Effector CD8-positive, alpha-beta T cell (primary cell): ENCODE data around the gene TAS2R41.
"Not testable (repeated sequence)": the region's sequence is repeated elsewhere in the genome, so short reads cannot be mapped to it uniquely, and the experiment has no call there.

Experiments
- DNase-seq: peaks from one replicate; lab custom pipeline; 2025; lab: John Stamatoyannopoulos, UW

Gene TAS2R41

DNA sequence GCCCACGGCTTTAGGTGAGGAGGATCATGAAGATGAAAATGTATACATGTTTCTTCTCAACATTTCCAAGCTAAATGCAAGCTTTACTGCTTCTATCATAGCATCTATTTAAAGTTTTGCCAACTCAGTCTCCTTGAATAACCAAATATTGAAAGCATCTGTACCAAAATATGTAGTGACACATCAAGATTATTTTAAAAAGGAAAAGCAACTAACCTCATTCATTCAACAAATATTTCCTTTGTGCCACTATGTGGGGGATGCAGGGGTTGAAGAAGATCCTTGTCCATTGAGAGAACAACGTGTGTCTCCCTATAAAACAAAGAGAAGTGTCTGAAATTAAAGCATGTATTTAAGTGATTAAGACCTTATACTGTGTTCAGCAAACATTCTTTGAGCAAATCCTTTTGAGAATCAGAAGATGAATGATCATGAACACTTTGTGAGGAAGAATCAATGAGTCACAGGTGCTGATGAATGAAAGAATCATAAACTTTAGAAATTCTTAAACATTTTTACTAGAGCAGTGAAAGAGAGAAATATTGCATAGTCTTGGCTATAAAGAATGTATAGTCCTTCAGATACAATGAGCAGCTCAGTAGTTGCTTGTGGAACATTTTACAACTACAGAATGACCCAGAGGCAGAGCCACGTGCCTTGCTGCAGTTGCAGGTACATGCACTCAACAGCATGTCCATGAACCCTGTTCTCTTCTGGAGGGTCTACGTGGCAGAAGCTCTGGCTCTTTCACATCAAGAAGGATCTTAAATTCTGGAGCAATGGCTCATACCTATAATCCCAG is 20.5 kb upstream of the TAS2R41 start:
- DNase-seq: no peak

DNA sequence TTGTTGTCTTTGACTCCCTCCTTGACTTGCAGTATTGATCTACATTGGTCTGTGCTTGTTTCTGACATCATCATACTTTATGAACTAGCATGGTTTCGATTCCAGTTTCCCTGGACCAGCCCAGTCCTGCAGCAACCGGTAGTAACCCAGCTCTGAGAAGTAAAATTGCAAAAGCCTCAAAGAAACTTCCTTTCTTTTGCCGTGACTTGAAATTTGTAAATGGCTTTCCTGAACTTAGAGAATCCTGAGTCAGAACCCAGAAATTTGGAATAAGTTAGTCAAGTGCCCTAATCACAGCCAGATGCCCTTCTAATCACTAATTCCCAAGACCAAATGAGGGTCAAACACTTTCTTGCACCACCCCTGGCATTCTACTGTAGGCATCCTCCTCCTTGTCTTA is 19.4 kb upstream of the TAS2R41 start:
- no peak for DNase-seq

DNA sequence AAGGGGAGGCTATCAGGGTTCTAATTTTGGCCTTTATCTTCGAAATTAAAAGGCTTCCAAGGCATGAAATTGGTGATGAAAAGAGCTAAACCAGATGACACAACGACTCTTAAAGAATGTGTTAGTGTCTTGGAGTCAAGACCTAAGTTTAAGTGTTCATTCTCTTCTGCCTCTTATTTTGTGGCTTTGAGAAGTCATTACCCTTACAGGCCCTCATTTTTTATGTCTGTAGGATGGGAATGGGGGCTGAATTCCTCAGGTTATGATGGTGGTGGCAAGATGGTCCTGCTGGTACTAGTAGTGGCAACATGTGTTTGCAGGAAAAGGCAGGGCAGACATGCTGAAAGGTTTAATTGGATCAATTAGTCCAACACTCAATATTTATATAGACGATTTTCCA is 19.0 kb upstream of the TAS2R41 start:
- no peak for DNase-seq

DNA sequence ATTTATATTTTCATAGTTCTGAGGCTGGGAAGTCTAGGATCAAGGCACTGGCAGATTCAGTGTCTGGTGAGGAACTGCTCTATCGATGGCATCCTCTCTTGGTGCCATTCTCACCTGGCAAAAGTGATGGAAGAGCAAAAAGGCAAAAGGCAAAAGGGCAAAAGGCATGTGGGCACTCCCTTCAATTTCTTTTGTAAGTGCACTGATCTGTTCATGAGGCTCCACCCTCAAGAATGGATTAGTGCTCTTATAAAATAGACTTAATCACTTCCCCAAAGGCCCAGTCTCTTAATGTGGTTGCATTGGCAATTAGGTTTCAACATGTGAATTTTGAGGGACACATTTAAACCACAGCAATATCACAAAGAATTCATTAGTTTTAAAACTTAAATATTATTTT is 18.3 kb upstream of the TAS2R41 start:
- DNase-seq: no peak

DNA sequence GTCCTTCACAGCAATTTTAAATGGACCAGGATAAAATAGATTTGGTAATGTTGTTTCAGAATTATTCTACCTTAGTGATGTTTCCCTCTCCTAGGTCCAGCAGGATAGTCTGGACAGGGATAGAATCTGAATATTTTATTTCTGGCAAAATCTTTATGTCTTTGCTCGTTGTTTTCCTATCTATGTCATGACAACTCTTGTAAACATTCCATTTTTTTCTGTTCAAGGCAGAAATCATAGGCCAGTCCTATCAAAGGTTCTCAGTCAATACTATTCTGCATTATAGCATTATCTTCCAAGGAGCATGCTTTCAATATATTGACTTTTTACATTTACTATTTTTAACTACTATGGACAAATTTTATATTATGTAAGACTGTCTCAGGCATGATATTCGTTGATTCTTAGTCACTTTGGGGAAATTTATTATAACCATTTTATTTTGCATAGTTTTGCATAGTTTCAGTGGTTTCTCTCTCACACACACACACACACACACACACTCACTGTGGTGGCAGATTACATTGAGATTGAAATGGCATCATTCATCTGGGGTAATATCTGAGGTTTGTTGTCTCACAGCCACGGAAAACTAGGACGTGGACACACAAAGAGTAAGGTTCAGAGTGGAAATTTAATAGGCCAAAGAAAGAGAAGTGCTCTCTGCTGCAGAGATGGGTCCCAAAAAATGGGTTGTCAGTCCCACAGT is 17.2 kb upstream of the TAS2R41 start:
- DNase-seq: no peak

DNA sequence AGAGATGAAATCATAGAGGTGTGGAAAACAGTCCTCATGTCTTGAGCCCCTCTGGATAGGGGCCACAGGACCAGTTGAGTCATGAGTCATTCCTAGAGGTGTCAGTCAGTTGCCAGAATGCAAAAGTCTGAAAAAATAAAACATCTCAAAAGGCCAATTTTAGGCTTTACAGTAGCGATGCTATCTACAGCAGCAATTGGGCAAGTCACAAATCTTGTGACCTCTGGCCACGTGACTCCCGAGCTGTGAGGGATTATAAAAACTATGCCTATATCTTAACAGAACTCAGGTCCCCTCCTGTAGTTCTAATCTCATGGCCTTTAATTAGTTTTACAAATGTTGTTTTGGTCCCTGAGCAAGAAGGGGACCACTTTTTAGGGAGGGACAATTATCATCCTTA is 15.6 kb upstream of the TAS2R41 start:
- no peak for DNase-seq

DNA sequence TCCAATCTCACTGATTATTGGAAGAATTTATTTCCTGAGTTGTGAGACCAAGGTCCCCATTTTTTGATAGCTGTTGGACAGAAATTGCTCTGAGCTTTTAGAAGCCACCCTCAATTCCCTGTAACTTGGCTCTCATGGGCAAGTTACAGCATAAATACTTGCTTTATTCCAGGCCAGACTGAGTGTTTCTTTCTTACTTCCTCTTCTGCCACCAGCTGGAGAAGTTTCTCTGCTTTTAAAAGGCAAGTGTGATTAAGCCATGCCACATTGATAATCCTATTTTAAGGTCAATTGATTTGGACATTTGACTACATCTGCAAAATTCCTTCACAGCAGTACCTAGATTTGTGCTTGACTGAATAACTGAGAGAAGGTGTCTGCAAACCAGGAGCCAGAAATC is 14.1 kb upstream of the TAS2R41 start:
- DNase-seq: no peak

DNA sequence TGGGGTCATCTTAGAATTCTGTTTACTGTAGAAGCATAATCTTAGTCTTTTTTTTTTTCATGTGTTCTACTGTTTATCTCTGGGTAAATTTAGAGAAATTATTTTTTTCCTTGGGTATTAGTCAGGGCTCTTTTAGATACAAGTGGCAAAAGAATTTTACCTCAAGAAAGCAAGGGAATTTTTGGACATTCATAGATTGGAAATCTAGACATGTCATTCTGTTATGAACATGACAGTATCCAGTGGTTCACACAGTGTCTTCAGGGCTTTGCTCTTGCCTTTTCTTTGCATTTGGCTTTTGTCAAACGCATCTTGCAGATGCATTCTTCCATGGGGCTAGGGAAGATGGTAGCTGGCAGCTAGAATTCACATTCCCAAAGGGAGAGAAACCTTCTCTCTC is 13.7 kb upstream of the TAS2R41 start:
- no peak for DNase-seq

DNA sequence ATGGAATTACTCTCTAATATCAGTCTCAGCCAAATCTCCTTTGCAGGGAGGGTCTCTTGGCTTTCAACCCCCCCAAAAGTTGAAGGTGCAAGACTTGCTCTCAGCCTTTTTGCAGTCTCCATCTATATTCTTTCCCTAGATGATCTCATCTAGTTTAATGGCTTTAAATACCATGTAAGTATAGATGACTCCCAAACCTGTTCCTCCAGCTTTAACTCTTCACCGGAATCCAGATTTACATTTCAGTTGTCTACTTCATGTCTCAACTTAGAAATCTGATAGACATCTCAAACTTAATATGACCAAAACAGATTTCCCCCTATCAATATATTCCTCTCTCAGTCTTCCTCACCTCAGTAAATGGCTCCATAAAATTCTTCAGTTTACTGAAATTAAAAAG is 9.9 kb upstream of the TAS2R41 start:
- DNase-seq: no peak

DNA sequence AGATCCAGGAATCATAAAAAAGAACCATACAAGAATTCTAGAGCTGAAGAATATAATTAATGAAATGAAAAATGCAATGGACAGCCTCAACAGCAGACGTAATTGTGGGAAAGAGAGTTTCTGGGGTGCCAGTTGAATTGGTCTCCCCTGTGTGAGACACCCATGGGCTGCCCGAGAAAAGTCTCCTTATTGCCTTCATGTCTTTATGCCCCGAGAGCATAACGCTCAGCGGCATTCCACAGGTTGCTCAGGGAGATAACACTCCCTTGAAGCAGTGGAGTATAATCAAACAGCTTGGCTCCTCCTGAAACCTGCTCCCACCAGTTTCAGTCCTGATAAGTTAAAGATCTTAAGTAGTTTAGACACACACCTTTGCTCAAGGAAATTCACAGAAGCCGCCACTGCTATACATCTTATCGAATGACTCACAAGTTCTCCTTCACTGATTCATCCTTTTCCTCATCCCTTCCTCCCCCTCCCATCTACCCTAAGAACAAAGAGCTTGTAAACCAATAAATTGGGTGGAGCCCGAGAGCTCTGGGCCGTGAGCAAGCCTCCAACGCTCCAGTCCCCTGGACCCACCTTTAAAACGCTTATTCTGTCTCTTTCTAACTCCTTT is 5.5 kb upstream of the TAS2R41 start:
- DNase-seq: not testable (repeated sequence)

DNA sequence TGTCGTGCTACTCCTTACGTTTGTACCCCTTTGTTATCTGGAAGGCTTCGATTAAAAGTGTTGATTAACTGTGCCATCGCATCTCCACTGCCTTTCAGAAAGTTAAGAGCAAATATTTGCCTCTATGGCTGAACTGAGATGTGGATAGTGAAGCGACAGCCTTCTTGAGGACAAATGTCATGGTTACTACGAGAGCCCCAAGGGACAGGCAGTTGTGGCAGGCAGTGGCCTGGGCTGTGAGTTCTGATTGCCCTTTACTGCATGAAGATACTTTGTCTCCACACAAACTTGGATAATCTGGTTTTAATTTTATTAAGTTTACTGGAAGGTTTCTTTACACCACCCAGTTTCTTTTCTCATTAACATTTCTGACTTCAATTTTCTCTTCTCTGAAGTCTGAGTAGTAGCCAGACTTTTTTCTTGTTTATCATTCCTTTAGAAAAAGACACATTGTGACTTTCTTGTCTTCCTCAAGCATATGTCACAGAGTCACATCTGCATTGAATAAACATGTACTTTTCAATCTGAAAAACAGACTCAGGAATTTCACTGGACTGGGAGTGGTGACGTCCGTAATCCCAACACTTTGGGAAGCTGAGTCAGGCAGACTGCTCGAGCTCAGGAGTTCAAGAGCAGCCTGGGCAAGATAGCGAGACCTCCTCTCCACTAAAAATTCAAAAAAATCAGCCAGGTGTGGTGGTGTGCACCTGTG is 1.5 kb downstream of the TAS2R41 start:
- no peak for DNase-seq

DNA sequence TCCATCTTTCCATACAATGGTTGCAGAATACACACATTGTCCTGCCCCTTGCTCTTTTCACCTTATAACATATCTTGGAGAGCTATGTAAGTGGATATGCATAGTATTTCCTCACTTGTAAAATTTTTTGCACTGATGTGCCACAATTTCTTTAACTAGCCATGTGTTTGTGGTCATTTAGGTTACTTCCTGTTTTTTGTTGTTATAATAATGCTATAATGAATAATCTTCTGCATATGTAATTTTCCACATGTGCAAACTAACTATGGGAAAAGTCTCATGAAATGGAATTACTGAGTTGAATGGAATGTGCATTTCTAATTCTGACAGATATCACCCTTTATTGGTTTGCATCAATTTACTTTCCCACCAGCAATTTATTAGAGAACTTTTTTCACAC is 2.8 kb downstream of the TAS2R41 start:
- DNase-seq: no peak

DNA sequence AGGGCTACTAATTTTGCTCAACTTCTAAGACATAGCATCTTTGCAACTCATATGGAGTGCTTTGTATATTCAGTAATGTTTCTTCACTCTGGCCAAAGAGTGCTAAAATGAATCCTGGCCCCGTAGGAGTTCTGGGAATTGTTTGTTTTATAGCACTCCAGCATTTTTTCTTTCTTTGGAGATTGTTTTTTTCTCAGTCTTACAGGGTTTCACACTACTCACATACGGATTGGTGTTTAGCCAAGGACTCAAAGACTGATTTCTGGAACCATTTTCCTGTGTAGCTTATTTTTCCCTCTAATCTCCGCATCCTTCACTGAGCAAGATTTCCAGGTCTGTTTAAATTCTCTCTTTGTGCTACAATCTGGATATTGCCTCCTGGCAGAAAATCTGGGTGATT is 6.4 kb downstream of the TAS2R41 start:
- DNase-seq: no peak

DNA sequence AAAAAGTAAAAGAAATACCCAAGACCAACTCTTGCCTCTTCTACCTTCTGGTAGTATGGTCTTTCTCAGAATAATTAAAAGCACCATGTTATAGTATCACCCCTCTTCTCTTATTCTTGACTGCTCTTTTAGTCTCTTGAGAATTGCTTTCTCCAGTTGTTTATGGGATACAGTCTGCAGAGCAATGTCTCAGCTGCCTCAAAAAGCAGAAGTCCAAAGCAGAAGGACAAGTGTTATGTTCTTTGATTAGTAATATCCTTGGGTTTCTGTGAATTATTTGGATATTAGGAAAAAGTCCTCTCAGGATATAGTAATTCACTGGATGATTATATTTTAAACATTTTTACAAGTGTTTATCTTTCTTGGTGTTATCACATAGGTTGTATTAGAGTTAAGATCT is 7.4 kb downstream of the TAS2R41 start:
- DNase-seq: no peak

DNA sequence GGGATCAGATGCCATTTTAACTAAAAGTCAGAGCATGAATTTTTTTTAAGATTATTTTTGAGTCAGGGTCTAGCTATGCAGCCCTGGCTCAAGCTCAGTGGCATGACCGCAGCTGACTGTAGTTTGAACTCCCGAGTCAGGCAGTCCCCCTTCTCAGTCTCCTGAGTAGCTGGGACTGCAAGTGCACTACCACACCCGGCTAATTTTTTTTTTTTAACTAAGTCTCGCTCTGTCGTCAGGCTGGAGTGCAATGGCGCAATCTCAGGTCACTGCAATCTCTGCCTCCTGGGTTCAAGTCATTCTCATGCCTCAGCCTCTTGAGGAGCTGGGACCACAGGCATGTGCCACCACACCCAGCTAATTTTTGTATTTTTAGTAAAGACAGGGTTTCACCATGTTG is 7.8 kb downstream of the TAS2R41 start:
- DNase-seq: no peak

DNA sequence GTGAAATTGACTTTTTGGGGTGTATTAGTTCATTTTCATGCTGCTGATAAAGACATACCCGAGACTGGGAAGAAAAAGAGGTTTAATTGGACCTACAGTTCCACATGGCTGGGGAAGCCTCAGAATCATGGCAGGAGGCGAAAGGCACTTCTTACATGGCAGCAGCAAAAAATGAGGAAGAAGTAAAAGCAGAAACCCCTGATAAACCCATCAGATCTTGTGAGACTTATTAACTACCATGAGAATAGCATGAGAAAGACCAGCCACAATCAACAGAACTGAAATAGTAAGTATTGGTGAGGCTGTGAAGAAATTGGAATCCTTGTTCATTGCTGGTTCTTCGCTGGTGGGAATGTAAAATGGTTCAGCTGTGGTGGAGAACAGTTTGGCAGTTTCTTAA is 8.6 kb downstream of the TAS2R41 start:
- not testable (repeated sequence) for DNase-seq

DNA sequence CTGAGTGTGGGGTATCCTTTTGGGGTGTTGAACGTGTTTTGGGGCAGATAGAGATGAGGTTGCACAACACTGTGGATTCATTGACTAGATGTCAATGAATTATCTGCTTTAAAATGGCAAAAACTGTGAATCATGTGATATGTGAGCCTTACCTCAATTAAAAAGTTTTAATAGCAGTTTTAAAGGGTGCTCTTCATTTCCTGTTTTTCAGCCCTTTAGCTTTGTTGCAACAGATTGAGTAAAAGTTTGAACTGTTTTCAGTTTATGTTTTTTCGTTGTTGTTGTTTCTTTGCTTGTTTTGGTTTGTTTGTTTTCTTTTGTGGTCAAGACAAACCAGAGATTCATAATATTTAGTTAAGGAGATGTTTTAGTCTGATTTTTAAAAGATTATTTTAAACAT is 9.4 kb downstream of the TAS2R41 start:
- DNase-seq: no peak

DNA sequence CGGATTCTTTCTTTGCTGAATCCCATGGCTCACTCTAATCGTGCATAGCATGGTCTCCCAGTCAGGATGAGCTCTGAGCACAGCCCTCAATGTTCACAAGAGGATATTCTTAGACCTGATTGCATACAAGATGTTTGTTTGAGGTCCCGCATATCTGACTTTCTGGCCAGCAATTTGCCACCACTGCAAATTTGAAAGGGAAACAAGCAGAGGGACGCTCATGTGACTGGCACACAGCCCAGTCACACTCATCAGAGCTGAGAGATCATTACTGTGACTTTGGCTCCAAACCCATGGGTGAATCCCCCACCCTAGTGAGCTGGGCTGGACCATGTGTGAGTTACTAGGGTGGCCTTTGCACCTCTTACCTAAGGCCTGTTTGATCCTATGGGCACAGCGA is 9.9 kb downstream of the TAS2R41 start:
- DNase-seq: no peak

DNA sequence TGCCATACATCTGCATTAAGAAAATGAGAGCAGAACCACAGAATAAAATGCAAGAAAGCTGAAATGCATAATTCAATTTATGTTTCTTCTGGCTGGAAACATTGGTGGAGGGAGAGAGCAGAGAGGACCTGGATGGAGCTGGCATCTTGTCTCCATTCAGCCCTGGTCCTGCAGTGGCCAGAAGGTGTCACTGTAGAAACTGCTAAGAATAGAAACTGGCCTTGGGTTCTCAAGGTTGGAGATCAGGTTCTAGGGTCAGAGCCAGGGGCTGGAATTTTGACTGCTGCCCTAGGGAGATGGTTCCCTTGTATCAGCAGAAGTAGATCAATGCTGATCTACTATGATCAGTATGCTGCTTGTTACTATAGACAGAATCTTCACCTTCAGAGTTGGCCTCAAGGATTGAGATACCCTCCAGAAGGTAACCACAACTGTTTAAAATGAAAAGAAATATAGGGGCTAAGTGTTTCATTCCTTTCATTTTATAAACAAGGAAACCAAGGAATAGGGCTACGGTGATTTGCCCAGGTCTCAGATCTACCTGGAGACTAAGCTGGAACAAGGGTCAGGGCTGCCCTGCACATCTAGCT is 13.1 kb downstream of the TAS2R41 start:
- no peak for DNase-seq

DNA sequence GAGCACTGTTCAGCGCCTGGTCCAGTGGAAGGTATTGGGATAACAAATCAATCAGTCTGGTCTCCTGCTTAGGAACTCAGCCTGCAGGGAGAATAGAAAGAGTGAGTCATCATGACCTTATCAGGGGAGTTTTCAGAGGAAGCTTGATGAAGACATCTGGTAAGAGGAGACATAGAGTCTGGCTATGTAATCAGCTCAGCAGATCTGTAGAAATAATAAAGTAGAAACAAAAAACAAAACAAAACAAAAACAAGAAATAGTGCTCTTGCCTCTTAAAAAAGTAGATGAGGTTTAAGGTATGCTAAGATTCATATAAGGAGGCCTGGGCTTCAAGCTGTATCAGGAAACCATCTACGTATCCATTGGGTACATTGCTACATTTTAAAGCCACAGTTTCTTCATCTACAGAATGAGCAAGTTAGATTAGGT is 14.4 kb downstream of the TAS2R41 start:
- no peak for DNase-seq

DNA sequence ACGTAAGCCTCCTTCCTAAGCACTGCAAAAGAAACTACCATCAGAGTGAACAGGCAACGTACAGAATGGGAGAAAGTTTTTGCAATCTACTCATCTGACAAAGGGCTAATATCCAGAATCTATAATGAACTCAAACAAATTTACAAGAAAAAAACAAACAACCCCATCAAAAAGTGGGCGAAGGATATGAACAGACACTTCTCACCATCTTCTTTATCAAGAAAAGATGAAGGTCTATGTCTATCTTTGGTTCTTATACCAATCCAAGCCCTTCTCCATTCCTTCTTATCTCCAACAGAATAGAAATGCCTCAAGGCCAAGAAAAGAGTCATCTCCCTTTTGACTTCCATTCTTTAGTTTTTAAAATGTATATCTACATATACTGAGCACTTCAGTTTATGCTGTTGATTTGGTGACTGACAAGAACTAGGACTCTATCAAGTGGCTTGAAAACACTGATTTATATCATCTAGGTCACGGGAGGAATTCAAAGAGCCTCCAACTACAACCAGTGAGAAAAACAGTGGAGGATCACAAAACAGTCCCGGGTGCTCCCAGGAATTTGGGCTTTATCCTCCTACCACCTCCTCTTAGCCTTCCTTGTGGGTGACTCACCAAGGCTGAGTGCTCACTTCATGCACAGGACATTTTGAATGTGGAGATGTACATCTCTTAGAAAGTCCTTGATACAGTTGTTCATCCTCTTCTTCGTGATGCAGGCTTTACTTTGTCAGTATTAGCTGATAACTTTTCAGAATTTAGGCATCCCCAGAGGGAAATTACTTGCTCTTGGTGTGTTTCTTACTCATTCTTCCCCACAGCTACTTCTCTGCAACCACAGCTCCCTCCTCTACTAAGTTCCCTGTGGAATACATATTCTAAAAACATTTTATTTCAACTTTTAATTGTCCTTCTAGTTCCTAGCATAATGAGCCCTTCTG is 15.4 kb downstream of the TAS2R41 start:
- no peak for DNase-seq
